Transverse colon (tissue), 4 donors: ENCODE measurements around the gene CCDC91. TPM values are rescaled to one million over a fixed set of nuclear protein-coding genes. Genes with fewer than 3 reads are reported as not detected.

Experiments
- DNase-seq: peaks from one replicate; pipeline ENCODE4 v3.0.0-alpha.2; 2019
- H3K27ac ChIP-seq, 4 donors: fragments of 200-600 bp; sonication (generic); 2 replicates each; pipeline ENCODE4 v1.5.1; 2016 to 2018; ENCODE audit warnings: inconsistent platforms in 4 of 4
- H3K27me3 ChIP-seq: fragments of 200-600 bp; sonication (generic); 2 replicates; pipeline ENCODE4 v1.5.1; 2017; ENCODE audit warnings: inconsistent platforms
- H3K36me3 ChIP-seq, 4 donors: fragments of 200-600 bp; sonication (generic); 2 replicates each; pipeline ENCODE4 v1.5.1; 2017 to 2019; ENCODE audit warnings: inconsistent platforms in 4 of 4
- H3K4me1 ChIP-seq, 4 donors: fragments of 200-600 bp; sonication (generic); 2 replicates each; pipeline ENCODE4 v1.5.1; 2017 to 2020; ENCODE audit warnings: inconsistent platforms in 4 of 4
- H3K4me3 ChIP-seq, 4 donors: fragments of 200-600 bp; sonication (generic); 1 replicate in 1 of 4; 2 replicates in 3 of 4; pipeline versions ENCODE4 v1.5.1 to v1.6.1; 2017 to 2019; ENCODE audit warnings: inconsistent platforms in 4 of 4
- H3K9me3 ChIP-seq, 2 donors: fragments of 200-600 bp; sonication (generic); 2 replicates each; pipeline ENCODE4 v1.5.1; 2017 to 2019; ENCODE audit warnings: inconsistent platforms in 2 of 2
- CTCF ChIP-seq, 5 experiments: fragments of 200-600 bp in 3 of 5; fragments of 450-650 bp in 2 of 5; sonication (generic) in 3 of 5; IDR thresholded peaks; 1 replicate in 2 of 5; 2 replicates in 3 of 5; pipeline ENCODE4 v1.5.1; 2016 to 2017; ENCODE audit warnings: antibody characterized with exemption in 5 of 5, inconsistent platforms in 3 of 5, mild to moderate bottlenecking in 2 of 5, moderate library complexity in 1 of 5
- EP300 ChIP-seq: sonication (generic); formaldehyde crosslinking; IDR thresholded peaks from one replicate; pipeline ENCODE4 v1.6.1; 2017; ENCODE audit warnings: antibody characterized with exemption, low read depth
- POLR2A ChIP-seq: fragments of 450-650 bp; IDR thresholded peaks from one replicate; pipeline ENCODE4 v1.6.1; 2016; ENCODE audit warnings: antibody characterized with exemption, mild to moderate bottlenecking, moderate library complexity
- POLR2AphosphoS5 ChIP-seq, 3 donors: sonication (generic); formaldehyde crosslinking; IDR thresholded peaks; one replicate each; pipeline ENCODE4 v1.6.1; 2016; ENCODE audit warnings: antibody characterized with exemption in 3 of 3
- WGBS, 2 donors: methylation state at CpG; one replicate each; pipeline ENCODE4 v1.1.5; 2018; ENCODE audit warnings: low coverage in 1 of 2; 5-methylcytosine and 5-hydroxymethylcytosine counted together
- in situ Hi-C, 4 donors: fragments of 200-750 bp; cut with MboI; loops; one replicate each; pipeline versions ENCODE4 v1.15.0 to v1.15.1; 2017; ENCODE audit warnings: low sequenced_read_pairs in 3 of 4, low pct_ligation_motif_present in 1 of 4, low pct_unique_long_range_greater_than_20kb in 1 of 4
- intact Hi-C: fragments of 100-400 bp; cut with DNase I; formaldehyde crosslinking; loops from one replicate; pipeline ENCODE4 v1.15.1; 2023; ENCODE audit warnings: low total_unique reads
- total RNA-seq, 4 donors: library from RNA; depleted of rRNA; stranded (reverse); fragments of >200 nt; gene quantifications; one replicate each; pipeline ENCODE4 v1.1.0, GENCODE V29; 2016

The CCDC91 gene
- total RNA-seq, 4 donors from 2014 or later, result 8.4 to 37.8 (median 35.5) TPM

DNA sequence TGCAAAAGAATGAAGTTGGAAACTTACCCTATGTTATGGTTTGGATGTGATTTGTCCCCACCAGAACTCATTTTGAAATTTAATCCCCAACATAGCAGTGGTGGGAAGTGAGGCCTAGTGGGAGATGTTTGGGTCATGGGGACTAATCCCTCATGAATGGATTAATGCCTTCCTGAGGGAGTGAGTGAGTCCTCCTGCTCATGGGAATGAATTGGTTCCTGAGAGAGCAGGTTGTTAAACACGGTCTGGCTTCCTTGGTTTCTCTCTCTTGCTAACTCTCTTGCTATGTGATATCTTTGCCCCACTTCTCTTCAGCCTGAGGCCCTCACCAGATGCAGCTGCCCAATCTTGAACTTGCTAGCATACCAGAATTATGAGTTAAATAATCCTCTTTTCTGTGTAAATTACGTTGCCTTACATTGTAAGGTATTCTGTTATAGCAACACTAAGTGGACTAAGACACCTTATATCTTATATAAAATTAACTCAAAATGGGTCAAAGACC lies 22.2 kb upstream of the CCDC91 start:
- Histone ChIP-seq H3K27me3 (no peaks in the 10 kb centered on the region), H3K27ac (no peak overlapping the region), H3K4me1 (peaks cover 0 to 12% (median 0%) of the 10 kb centered on the region in 4 donors), H3K4me3 (no peak overlapping the region), H3K36me3 (no peaks in the 10 kb centered on the region), H3K9me3 (no peaks in the 10 kb centered on the region)
- intact Hi-C loops, result no loop called here
- in situ Hi-C loops, result no loop called here
- 93 to 100% methylated on average over 2 of the region's 2 CpGs for WGBS, 2 donors
- TF ChIP-seq POLR2A, result no peak
- no peak for TF ChIP-seq CTCF (IDR thresholded peaks at IDR 0.05)
- TF ChIP-seq POLR2AphosphoS5 (IDR thresholded peaks at IDR 0.05), result no peak
- no peak for TF ChIP-seq EP300
- DNase-seq, result no peak

- Histone ChIP-seq H3K9me3 (no peaks in the 10 kb centered on the region), H3K27me3 (no peaks in the 10 kb centered on the region), H3K36me3 (no peaks in the 10 kb centered on the region), H3K4me3 (no peak overlapping the region), H3K27ac (no peak overlapping the region), H3K4me1 (no peaks in the 10 kb centered on the region)
- WGBS, 2 donors, result 57 to 85% methylated on average over 2 to 3 of the region's 3 CpGs
- intact Hi-C loops, result no loop called here
- in situ Hi-C loops, result no loop called here
- TF ChIP-seq POLR2A (no peak), EP300 (no peak), CTCF (IDR thresholded peaks at IDR 0.05) (no peak), POLR2AphosphoS5 (IDR thresholded peaks at IDR 0.05) (no peak)
- no peak for DNase-seq
Observed at GRCh38 chr12:28171356-28172060, 18.7 kb upstream of the CCDC91 start.

GRCh38 chr12:28172434-28173030 lies 17.7 kb upstream of the CCDC91 start:
- intact Hi-C loops (no loop called here), in situ Hi-C loops (no loop called here)
- Histone ChIP-seq H3K4me3 (no peak overlapping the region), H3K9me3 (no peaks in the 10 kb centered on the region), H3K4me1 (no peaks in the 10 kb centered on the region), H3K27me3 (no peaks in the 10 kb centered on the region), H3K27ac (no peak overlapping the region), H3K36me3 (no peaks in the 10 kb centered on the region)
- DNase-seq, result peak; percentile 25
- WGBS, 2 donors, result 97 to 98% methylated on average over 3 of the region's 3 CpGs
- TF ChIP-seq POLR2A, result no peak
- TF ChIP-seq EP300, result no peak
- TF ChIP-seq CTCF (IDR thresholded peaks at IDR 0.05), result peak; percentile 27 to 52 (median 44)

DNA sequence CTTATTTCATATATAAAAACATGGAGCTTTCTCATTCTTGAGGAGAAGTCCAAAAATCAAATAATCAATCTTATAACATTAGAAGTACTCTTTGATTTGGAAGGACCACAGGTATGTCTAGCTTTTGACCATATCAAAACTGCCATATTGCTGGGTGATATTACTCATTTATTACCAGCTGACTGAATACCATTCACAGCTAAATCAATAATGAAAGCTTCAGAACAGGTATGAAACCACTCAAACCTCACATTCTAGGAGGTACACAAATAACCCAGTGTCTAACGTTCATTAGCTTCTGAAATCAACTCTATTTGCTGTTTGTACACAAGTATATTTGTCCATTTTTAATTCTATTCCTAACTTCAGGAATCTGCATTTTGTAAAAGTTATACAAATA lies 16.8 kb upstream of the CCDC91 start:
- in situ Hi-C loops, result no loop called here
- 70 to 72% methylated on average over 1 of the region's 1 CpG for WGBS, 2 donors
- Histone ChIP-seq H3K4me1 (no peaks in the 10 kb centered on the region), H3K4me3 (no peak overlapping the region), H3K9me3 (no peaks in the 10 kb centered on the region), H3K27ac (no peak overlapping the region), H3K36me3 (no peaks in the 10 kb centered on the region), H3K27me3 (no peaks in the 10 kb centered on the region)
- DNase-seq, result no peak
- intact Hi-C loops, result no loop called here
- TF ChIP-seq EP300, result no peak
- no peak for TF ChIP-seq CTCF (IDR thresholded peaks at IDR 0.05)
- no peak for TF ChIP-seq POLR2AphosphoS5 (IDR thresholded peaks at IDR 0.05)
- TF ChIP-seq POLR2A, result no peak
